ENCODE results near the gene ACSS2. TPM values are rescaled to one million over a fixed set of nuclear protein-coding genes. Genes with fewer than 3 reads are reported as not detected.

The ACSS2 gene
- total and polyA plus RNA-seq, 2 of the 8 experiments (the other 6 are each of a cell fraction or from before 2014, with no cell fraction given) = 17.7 to 24.2 TPM

DNA sequence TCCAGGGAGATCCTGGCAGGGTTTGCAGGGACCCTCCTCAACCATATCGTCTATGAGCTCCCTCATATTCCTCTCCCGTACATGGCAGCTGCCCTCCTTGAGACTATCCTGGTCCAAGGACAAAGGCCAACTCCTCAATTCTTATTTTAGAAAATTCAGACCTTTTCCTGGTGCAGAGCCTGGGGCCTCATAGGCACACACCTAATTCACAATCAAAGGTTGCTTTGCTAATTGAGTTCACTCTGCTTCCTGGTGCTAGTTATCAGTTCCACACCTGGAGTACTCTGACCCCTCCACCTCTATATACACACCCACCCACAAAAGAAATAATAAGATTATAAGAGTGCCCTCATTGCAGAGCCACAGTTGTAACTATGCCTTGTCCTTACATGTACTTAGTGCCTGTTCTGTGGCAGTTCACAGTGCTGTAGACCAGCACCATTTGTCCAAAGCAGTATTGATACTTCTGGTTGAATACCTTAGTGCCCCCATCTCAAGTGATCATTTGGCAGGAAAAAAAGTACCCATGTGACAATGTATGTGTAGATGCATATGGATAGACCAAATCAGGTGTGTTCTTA is 40.5 kb downstream of the ACSS2 start:
- Histone ChIP-seq H3K4me3 (ENCODE audit: extremely low read depth in 1 of 4, insufficient read depth in 2 of 4, low read depth in 3 of 4, low read length in 4 of 4) (no peak overlapping the region), H3K27ac (ENCODE audit: low read depth, low read length) (no peak overlapping the region), H4K5ac (ENCODE audit: insufficient read length, low read depth, low read length) (no peak overlapping the region), H3K4me1 (replicated peaks in 1 of 4; ENCODE audit: control insufficient read depth in 3 of 4, insufficient read depth in 4 of 4, low read length in 3 of 4) (no peaks in the 10 kb centered on the region), H3K23me2 (ENCODE audit: low read depth, low read length) (no peaks in the 10 kb centered on the region; the same call in 1 of the 2 replicates), H3K23ac (ENCODE audit: insufficient read length) (no peak overlapping the region), H3K79me2 (ENCODE audit: control insufficient read depth in 1 of 2, insufficient read depth in 2 of 2, low read length in 2 of 2) (no peaks in the 10 kb centered on the region), H2AK5ac (ENCODE audit: low read depth, low read length) (no peak overlapping the region), H3K27me3 (replicated peaks in 1 of 4; ENCODE audit: control insufficient read depth in 3 of 4, extremely low read depth in 1 of 4, insufficient read depth in 3 of 4, low read length in 3 of 4) (no peaks in the 10 kb centered on the region), H2BK5ac (ENCODE audit: low read depth, low read length) (no peak overlapping the region), H3K36me3 (ENCODE audit: control insufficient read depth in 2 of 4, insufficient read depth in 4 of 4, low read length in 3 of 4) (no peaks in the 10 kb centered on the region; a peak in 1 of 8 replicates), H2AFZ (ENCODE audit: low read length) (no peak overlapping the region), H3K18ac (ENCODE audit: extremely low read depth, low read length) (no peak overlapping the region), H2BK120ac (replicated peaks; ENCODE audit: low read depth, low read length) (no peak overlapping the region), H4K8ac (ENCODE audit: extremely low read depth, insufficient read depth, low read length) (no peak overlapping the region), H4K20me1 (replicated peaks in 1 of 2; ENCODE audit: control insufficient read depth in 1 of 2, insufficient read depth in 2 of 2, low read length in 2 of 2) (peaks cover 0 to 2% of the 10 kb centered on the region in 2 experiments), H3K9me3 (ENCODE audit: insufficient read depth in 2 of 2, low read depth in 1 of 2, low read length in 1 of 2) (no peaks in the 10 kb centered on the region), H3K4ac (replicated peaks; ENCODE audit: insufficient read length, low read depth, low read length) (no peak overlapping the region), H3K4me2 (ENCODE audit: insufficient read depth in 1 of 2, low read depth in 2 of 2, low read length in 2 of 2) (no peak overlapping the region), H3K56ac (replicated peaks; ENCODE audit: insufficient read length, low read depth, low read length) (no peak overlapping the region), H2BK15ac (ENCODE audit: low read length) (no peak overlapping the region), H3K14ac (ENCODE audit: insufficient read length) (no peak overlapping the region), H2BK12ac (ENCODE audit: low read depth, low read length) (no peak overlapping the region), H3K79me1 (ENCODE audit: low read depth, low read length) (no peaks in the 10 kb centered on the region; the same call in 1 of the 2 replicates), H3K9ac (replicated peaks in 1 of 4; ENCODE audit: extremely low read depth in 1 of 4, low read depth in 3 of 4, low read length in 3 of 4) (no peak overlapping the region), H2BK20ac (ENCODE audit: low read length) (no peak overlapping the region), H4K91ac (replicated peaks; ENCODE audit: insufficient read length, low read length) (no peak overlapping the region)
- DNase-seq (ENCODE audit: low read depth in 1 of 2, low spot score in 2 of 2) (no peak), FAIRE-seq (no peak)
- 90% methylated on average over 2 of the region's 2 CpGs; no CpG with 5 or more reads in 1 of the 2 experiments for WGBS, 2 experiments (ENCODE audit: extremely low coverage in 1 of 2, insufficient coverage in 1 of 2, insufficient read length in 1 of 2, insufficient replicate concordance in 2 of 2, low coverage in 1 of 2, low lambda C conversion rate in 2 of 2, missing lambda C conversion rate in 1 of 2)
- no peak for TF ChIP-seq SP1 (IDR thresholded peaks at IDR 0.05; ENCODE audit: low read depth, low read length)
- TF ChIP-seq EP300 (IDR thresholded peaks at IDR 0.05; ENCODE audit: borderline replicate concordance in 1 of 2, low read depth in 2 of 2, low read length in 2 of 2) = no peak
- TF ChIP-seq ASH2L (IDR thresholded peaks at IDR 0.05; ENCODE audit: low read length) = no peak
- no peak for TF ChIP-seq JUND (IDR thresholded peaks at IDR 0.05; ENCODE audit: low read length)
- TF ChIP-seq GABPA (IDR thresholded peaks at IDR 0.05; ENCODE audit: borderline replicate concordance, insufficient read depth, low read length) = no peak
- TF ChIP-seq RXRA (IDR thresholded peaks at IDR 0.05; ENCODE audit: insufficient read depth, low read depth, low read length) = no peak
- ChIA-PET CTCF (ENCODE audit: partially characterized antibody) (interaction anchor here (1.3 kb wide), 1 partner anchor 82 kb away, joined by 4 read pairs; no protein-coding TSS in a partner anchor), POLR2A (ENCODE audit: partially characterized antibody) (interaction anchor here (1.2 kb wide), 1 partner anchor 10 kb away, joined by 3 read pairs; no protein-coding TSS in a partner anchor)
